Measurements from ENCODE around the gene POR.

DNA sequence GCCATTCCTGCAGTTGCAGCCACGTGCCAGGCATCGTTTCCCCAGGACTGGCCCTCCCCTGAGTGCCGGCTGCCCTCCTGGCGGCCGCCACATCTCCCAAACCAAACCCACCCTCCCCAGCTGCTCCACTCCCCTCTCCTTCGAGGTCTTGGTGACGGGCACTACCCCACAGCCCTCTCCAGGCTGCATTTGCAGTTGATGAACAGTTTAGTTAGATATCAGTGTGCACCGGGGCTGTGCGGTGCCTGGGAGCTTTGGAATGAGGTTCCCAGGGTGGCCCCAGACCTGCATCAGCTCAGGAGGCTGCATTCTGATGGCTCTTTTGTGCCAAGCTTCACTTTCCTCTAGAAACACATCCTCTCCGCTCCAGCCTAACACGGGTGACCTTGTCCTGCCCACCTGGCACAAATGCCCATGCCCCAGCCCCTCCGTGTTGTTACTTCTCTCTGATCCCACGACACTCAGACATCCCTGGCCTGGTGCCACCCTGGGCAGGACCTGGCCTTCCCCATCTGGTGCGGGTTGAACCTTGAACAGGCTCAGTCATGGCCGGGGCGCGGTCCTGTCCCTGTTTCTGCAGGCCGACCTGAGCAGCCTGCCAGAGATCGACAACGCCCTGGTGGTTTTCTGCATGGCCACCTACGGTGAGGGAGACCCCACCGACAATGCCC lies 64.9 kb downstream of the POR start:
- TF ChIP-seq CTCF (IDR thresholded peaks at IDR 0.05) (no peak), POLR2A (IDR thresholded peaks at IDR 0.05) (no peak)
